HepG2 (cell line): Measurements from ENCODE around the gene ZNFX1. TPM values are rescaled to one million over a fixed set of nuclear protein-coding genes. Genes with fewer than 3 reads are reported as not detected.

Experiments used
- ATF7-NPFF ChIP-seq: sonication (generic); formaldehyde crosslinking; IDR thresholded peaks from 2 replicates; pipeline ENCODE4 v1.8.1; 2023; ENCODE audit warnings: mild to moderate bottlenecking, low read depth, missing genetic modification reagents, moderate library complexity
- CENPX ChIP-seq: sonication (generic); formaldehyde crosslinking; IDR thresholded peaks from 2 replicates; pipeline ENCODE4 v1.9.0; 2021; ENCODE audit warnings: mild to moderate bottlenecking, missing genetic modification reagents, moderate library complexity
- FUBP1 ChIP-seq: sonication (generic); formaldehyde crosslinking; IDR thresholded peaks from 2 replicates; pipeline ENCODE4 v1.5.1; 2020; ENCODE audit warnings: missing genetic modification reagents, mild to moderate bottlenecking, borderline replicate concordance
- HCFC1 ChIP-seq: fragments of 150-350 bp; IDR thresholded peaks from 2 replicates; pipeline ENCODE4 v1.6.1; 2014; ENCODE audit warnings: low read depth, low read length
- HOXA5 ChIP-seq: sonication (generic); formaldehyde crosslinking; IDR thresholded peaks from 2 replicates; pipeline ENCODE4 v1.4.0; 2020; ENCODE audit warnings: missing genetic modification reagents
- IRF1 ChIP-seq: sonication (generic); formaldehyde crosslinking; IDR thresholded peaks from 2 replicates; pipeline ENCODE4 v1.4.0; 2020; ENCODE audit warnings: low read depth, mild to moderate bottlenecking, missing genetic modification reagents
- MAX ChIP-seq: IDR thresholded peaks from 2 replicates; pipeline ENCODE4 v1.6.1; 2012; ENCODE audit warnings: inconsistent platforms
- MAZ ChIP-seq, 2 experiments: sonication (generic) in 1 of 2; formaldehyde crosslinking in 1 of 2; IDR thresholded peaks; 2 replicates each; pipeline versions ENCODE4 v1.5.0 to v1.6.1; 2012 to 2020; ENCODE audit warnings: low read depth in 2 of 2, mild to moderate bottlenecking in 2 of 2, borderline replicate concordance in 1 of 2, improper control_type of control experiment in 1 of 2, low read length in 1 of 2, missing genetic modification reagents in 1 of 2, moderate library complexity in 1 of 2
- MYNN ChIP-seq: sonication (generic); formaldehyde crosslinking; IDR thresholded peaks from 2 replicates; pipeline ENCODE4 v1.4.0; 2020; ENCODE audit warnings: mild to moderate bottlenecking, low read depth, missing genetic modification reagents
- NBN ChIP-seq: fragments of 450-650 bp; conservative IDR thresholded peaks from 2 replicates; pipeline ENCODE4 v1.6.1; 2017
- ONECUT2 ChIP-seq: sonication (generic); formaldehyde crosslinking; IDR thresholded peaks from 2 replicates; pipeline ENCODE4 v1.4.0; 2020; ENCODE audit warnings: missing genetic modification reagents
- TAF15 ChIP-seq: fragments of 200-400 bp; formaldehyde crosslinking; IDR thresholded peaks from one replicate; pipeline ENCODE4 v1.6.1; 2018; ENCODE audit warnings: mild to moderate bottlenecking, low read depth, low read length; ENCODE audit not compliant: poor library complexity, severe bottlenecking
- TMF1 ChIP-seq: sonication (generic); formaldehyde crosslinking; IDR thresholded peaks from 2 replicates; pipeline ENCODE4 v1.8.1; 2022; ENCODE audit warnings: low read depth, missing genetic modification reagents
- TOPORS ChIP-seq: sonication (generic); formaldehyde crosslinking; IDR thresholded peaks from 2 replicates; pipeline ENCODE4 v1.8.0; 2023; ENCODE audit warnings: mild to moderate bottlenecking, missing genetic modification reagents
- ZBTB3 ChIP-seq: sonication (generic); formaldehyde crosslinking; IDR thresholded peaks from 2 replicates; pipeline ENCODE4 v1.4.0; 2020; ENCODE audit warnings: low read depth, mild to moderate bottlenecking, moderate library complexity, missing genetic modification reagents, borderline replicate concordance
- ZBTB46 ChIP-seq: sonication (generic); formaldehyde crosslinking; IDR thresholded peaks from 2 replicates; pipeline ENCODE4 v1.4.0; 2020; ENCODE audit warnings: mild to moderate bottlenecking, missing genetic modification reagents, borderline replicate concordance
- ZNF282 ChIP-seq: fragments of 450-650 bp; IDR thresholded peaks from 2 replicates; pipeline ENCODE4 v1.6.1; 2018; ENCODE audit not compliant: partially characterized antibody
- ZNF296 ChIP-seq: sonication (generic); formaldehyde crosslinking; conservative IDR thresholded peaks from 2 replicates; pipeline ENCODE4 v1.5.0; 2020; ENCODE audit warnings: mild to moderate bottlenecking, missing genetic modification reagents
- ZNF331 ChIP-seq: sonication (generic); formaldehyde crosslinking; IDR thresholded peaks from 2 replicates; pipeline ENCODE4 v1.4.0; 2020; ENCODE audit warnings: missing genetic modification reagents
- ZNF350 ChIP-seq: sonication (generic); formaldehyde crosslinking; IDR thresholded peaks from 2 replicates; pipeline ENCODE4 v1.4.0; 2020; ENCODE audit warnings: mild to moderate bottlenecking, low read depth, missing genetic modification reagents, borderline replicate concordance
- ZNF431 ChIP-seq: sonication (generic); formaldehyde crosslinking; IDR thresholded peaks from 2 replicates; pipeline ENCODE4 v1.9.0; 2022; ENCODE audit warnings: missing genetic modification reagents, low read depth, mild to moderate bottlenecking, borderline replicate concordance
- ZNF615 ChIP-seq: sonication (generic); formaldehyde crosslinking; IDR thresholded peaks from 2 replicates; pipeline ENCODE4 v1.5.0; 2020; ENCODE audit warnings: mild to moderate bottlenecking, missing genetic modification reagents, borderline replicate concordance
- ZNF616 ChIP-seq: sonication (generic); formaldehyde crosslinking; IDR thresholded peaks from 2 replicates; pipeline ENCODE4 v1.5.0; 2020; ENCODE audit warnings: low read depth, mild to moderate bottlenecking, missing genetic modification reagents
- ZNF784 ChIP-seq: sonication (generic); formaldehyde crosslinking; IDR thresholded peaks from 2 replicates; pipeline ENCODE4 v1.5.1; 2020; ENCODE audit warnings: missing genetic modification reagents, mild to moderate bottlenecking, borderline replicate concordance
- ZNF850 ChIP-seq: sonication (generic); formaldehyde crosslinking; conservative IDR thresholded peaks from 2 replicates; pipeline ENCODE4 v1.9.0; 2021; ENCODE audit warnings: mild to moderate bottlenecking, missing genetic modification reagents
- polyA plus RNA-seq, 8 experiments: library from polyadenylated mRNA; depleted of rRNA in 3 of 8; stranded (reverse) in 7 of 8; unstranded in 1 of 8; fragments of >200 nt; fragmentation: Illumina TruSeq in 4 of 8; extraction: Trizol in 4 of 8; gene quantifications; 2 replicates each; pipeline versions ENCODE4 v1.2.1 to v1.2.3, GENCODE V29; 2011 to 2016; ENCODE audit warnings: low read depth in 4 of 8, missing spikeins in 1 of 8, mixed read lengths in 1 of 8; ENCODE audit not compliant: insufficient read depth in 1 of 8
- total RNA-seq, 5 experiments: library from RNA; depleted of rRNA; stranded (reverse); fragments of >200 nt; fragmentation: Illumina TruSeq; extraction: Trizol; gene quantifications; 2 replicates each; pipeline ENCODE4 v1.2.3, GENCODE V29; 2016; ENCODE audit warnings: low read depth in 1 of 5

The ZNFX1 gene
- total and polyA plus RNA-seq, 2 of the 13 experiments (the other 11 are each of a cell fraction or from before 2014, with no cell fraction given): 2.9 to 11.1 TPM

GRCh38 chr20:49216991-49217578, 60.8 kb downstream of the ZNFX1 start (continued):
- TF ChIP-seq ZBTB3 (no peak), MYNN (CRISPR knock-in tag) (no peak), ZNF850 (no peak), TOPORS (CRISPR knock-in tag) (no peak), FUBP1 (CRISPR knock-in tag) (no peak), TAF15 (no peak), ZNF615 (CRISPR knock-in tag) (no peak), MAX (no peak; the same call in 1 of the 2 replicates), HOXA5 (CRISPR knock-in tag) (peak; percentile 75; the same call in 1 of the 2 replicates), ZNF616 (no peak), ZBTB46 (CRISPR knock-in tag) (no peak), TMF1 (CRISPR knock-in tag) (no peak), ONECUT2 (CRISPR knock-in tag) (no peak), ZNF350 (CRISPR knock-in tag) (peak; percentile 37; the same call in 1 of the 2 replicates), IRF1 (CRISPR knock-in tag) (no peak), CENPX (CRISPR knock-in tag) (no peak), NBN (no peak), MAZ (IDR thresholded peaks at IDR 0.05; ENCODE audit: borderline replicate concordance, low read depth, low read length) (no peak), MAZ (CRISPR knock-in tag; IDR thresholded peaks at IDR 0.05; ENCODE audit: low read depth) (peak; percentile 53; the same call in 1 of the 2 replicates), ZNF296 (no peak), ZNF431 (CRISPR knock-in tag) (no peak), ATF7-NPFF (CRISPR knock-in tag) (peak; percentile 49; the same call in 1 of the 2 replicates), ZNF784 (CRISPR knock-in tag) (0 out of 2 replicates have a peak, but pooled peaks have one; percentile 46), ZNF282 (no peak), HCFC1 (no peak), ZNF331 (peak; percentile 88)
